Kidney glomerular epithelial cell (primary cell): ENCODE data around the gene GGACT.

Experiments used
- DNase-seq: peaks from one replicate; lab custom pipeline; 2025; lab: John Stamatoyannopoulos, UW

The GGACT gene

DNA sequence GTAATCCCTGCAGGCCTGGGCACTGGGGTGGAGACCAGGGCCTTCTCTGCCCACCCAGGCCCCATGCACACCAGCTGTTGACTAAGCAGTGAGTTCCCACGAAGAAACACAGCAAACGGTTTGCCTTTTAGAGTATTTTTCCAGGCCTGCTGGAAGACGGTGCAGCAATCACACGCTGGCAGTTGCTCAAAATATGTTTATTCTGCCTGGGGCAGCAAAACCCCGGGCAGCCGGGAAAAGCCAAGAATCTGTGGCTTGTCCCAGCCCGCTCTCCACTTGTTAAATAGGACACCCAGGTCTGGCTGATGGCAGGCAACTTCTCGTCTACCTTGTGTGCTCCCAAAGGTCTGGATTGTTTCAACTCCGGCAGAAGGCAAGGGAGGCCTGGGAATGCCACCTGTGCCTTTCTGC lies 40.8 kb downstream of the GGACT start:
- no peak for DNase-seq

DNA sequence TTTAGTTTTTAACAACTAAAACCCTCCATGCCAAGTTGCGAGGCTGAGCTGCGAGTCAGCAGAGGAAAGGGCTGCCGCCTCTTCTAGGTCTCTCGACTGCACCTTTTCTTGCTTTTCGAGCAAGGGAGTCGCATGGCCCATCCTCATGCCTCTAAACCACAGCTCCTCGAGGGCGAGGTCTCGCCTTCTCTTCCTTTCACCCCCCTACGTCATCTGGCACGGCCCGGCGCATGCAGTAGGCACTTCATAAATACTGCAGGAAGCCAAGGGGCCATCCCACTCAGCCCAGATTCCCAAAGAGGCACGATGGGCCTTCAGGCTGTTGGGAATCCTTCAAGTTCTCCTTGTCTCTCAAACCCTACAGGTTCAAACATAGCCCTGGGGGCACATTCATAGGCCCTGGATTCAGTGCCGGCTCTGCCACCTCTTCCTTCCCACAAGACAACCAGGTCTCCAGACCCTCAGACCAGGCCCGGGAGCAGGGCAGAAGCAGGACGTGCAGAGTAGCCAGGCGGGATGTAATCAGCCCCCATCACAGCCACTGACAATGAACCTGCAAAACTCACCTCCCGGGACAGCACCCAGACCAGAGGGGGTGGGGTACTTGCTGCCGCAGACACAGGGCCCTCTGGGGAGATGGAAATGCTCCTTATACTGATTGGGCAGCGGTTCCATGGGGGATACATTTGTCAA lies 41.7 kb downstream of the GGACT start:
- no peak for DNase-seq

GRCh38 chr13:100545684-100546061 lies 42.9 kb downstream of the GGACT start:
- DNase-seq: no peak

- no peak for DNase-seq
These were observed 43.5 kb downstream of the GGACT start for GRCh38 chr13:100544866-100545683.

- DNase-seq: no peak
These were observed 44.6 kb downstream of the GGACT start for GRCh38 chr13:100543872-100544602.

- DNase-seq: peak; percentile 28
These were observed 45.8 kb downstream of the GGACT start for GRCh38 chr13:100542826-100543156.

- DNase-seq: no peak
These were observed 46.4 kb downstream of the GGACT start for GRCh38 chr13:100541897-100542825.

DNA sequence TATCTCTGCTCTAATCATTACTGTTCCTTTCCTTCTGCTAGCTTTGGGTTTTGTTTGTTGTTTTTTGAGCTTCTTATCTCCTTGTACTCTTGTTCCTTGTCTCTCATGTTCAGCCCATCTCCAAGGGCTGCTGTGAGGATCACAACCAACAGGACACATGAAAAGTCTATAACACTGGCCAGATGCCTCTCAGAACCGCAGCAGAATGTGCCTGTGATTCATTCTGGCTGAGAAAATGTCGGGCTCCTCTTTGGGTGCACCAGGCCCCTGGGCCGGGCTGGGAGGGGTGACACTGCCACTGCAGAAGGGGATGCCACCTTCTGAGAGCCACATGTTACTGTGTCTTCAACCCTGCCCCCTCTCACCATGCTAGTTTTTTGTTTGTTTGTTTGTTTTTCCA lies 48.0 kb downstream of the GGACT start:
- no peak for DNase-seq

DNA sequence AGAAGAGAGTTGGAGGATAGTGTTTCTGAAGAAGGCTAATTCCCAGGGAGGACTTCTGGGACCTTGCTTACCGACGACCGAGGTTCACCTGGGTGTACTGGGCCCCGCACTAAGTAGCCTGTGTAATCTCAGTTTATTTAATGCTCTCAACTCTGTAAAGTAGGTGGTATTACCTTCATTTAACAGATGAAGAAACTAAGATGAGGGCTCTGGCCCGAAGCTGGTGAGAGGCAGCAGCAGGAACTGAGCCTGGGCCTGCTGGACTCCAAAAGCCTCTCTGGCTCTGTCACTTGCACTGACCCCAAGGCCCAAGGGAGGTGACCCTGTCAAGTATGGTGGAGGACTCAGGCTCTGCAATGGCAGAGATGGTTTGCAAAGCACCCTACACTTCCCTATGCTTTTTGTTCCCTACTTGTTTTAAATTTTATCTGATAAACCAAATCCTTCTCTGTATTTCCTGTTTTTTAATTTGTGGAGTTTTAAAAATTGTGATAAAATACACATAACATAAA lies 50.6 kb downstream of the GGACT start:
- no peak for DNase-seq

DNA sequence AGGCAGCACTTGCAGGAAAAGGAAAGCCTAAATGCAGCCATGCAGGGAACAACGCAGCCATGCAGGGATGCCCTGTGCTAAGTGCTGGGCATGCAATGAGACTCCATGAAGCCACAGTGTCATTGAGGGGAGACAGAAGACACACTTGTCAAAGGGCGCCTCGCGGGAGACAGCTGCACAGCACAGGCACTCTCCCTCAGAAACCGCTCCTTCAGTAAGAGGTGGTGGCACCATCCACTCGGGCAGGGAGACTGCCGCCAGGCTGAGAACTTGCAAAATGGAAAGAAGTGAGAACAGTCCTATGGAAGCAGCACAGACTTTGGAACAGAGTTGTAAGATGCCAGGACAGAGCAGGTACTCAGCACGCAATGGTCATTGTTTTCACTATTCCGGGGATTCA lies 51.1 kb downstream of the GGACT start:
- no peak for DNase-seq

DNA sequence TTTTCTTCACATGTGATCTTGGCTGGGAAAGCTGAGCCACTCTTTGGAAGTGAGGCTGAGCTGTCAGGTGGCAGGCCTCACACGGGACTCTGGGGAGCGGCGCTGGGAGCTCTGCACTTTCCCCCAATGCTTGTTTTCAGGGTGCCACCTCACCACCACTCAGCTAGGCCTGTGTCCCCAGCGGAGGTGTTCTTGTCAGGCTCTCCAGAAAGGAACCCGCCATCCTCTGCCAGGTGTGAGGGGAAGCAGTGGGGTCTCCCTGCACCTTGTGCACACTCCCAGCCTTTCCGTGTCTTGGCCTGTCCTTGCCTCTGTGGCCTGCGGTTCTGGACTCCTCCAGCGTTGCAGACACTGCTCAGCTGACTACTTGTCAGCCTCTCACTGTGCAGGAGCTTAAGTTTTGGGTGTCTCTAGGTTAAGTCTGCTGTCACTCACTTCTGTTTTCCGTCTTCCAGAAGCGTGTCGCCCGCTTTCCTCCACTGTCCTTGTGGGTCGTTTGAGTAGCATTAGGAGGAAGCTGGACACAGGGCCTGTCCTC lies 51.9 kb downstream of the GGACT start:
- no peak for DNase-seq

DNA sequence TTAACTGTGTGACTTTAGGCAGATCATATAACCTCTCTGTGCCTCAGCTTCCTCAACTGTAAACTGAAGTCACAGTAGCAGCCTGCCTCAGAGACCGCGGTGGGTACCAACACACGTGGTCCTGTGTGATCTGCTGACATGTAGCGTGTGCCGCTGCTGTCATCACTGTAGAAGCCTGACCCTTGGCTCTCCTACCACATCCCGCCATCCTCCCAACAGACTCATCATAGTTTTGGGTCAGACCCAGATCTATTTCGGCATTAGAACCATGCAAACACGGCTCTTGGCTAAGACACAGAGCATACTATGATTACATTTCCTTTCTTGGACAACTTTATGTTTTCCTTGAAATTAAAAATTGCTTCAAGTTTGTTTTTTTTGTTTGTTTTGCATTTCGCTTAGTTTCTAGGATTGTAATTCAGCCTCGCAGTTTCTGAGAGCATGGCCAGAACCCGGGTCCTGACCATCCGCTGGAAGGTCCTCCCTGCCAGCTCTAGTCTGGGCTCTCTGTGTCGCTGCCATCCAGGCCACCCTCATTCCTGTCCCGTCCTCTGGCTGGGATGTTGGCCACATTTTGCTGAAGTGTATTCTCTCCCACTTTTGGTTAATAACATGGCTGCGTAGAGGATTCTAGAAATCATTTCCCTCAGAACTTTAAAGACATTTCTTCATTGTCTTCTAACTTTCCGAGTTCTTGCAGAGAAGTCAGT lies 53.0 kb downstream of the GGACT start:
- no peak for DNase-seq

DNA sequence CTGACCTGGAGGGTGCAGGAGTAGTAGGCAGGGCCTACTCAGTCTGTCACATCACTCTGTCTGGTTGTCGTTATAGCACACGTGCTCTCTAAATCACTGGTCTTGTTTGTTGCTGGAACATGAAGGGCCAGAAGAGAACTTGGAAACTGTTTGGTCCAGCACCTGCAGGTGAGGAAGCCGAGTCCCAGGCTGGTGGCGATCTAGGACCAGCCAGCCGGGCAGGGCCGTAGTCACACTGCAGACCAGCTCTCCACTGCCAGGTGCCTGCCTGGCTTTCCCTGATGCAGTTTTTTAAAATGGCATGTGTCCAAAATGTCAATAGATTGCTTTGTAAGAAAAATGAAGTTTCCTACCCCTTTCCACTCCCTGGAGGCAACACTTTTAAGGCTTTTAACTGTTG lies 53.7 kb downstream of the GGACT start:
- no peak for DNase-seq

- no peak for DNase-seq
These were observed 54.3 kb downstream of the GGACT start for GRCh38 chr13:100534147-100534843.

DNA sequence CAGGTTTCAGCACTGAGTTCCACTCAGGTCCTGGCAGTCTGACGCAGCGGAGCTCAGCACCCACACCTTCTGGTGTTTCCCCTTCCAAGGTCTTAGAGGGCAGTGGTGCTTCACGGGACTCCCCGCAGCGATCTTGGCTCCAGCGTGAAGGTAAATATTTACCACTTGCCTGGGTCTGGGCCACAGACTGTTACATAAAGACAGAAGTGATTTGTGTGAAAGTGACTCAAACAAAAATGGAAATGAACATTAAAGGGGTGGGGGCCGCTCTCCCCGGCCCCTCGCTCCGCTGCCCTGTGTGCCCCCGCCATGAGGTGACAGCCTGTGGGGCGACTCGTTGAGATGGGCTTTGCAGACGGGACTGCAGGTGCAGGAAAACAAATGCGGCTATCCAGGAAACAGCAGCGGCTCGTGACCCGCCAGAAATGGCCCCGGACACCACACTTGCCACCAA lies 55.0 kb downstream of the GGACT start:
- DNase-seq: no peak

DNA sequence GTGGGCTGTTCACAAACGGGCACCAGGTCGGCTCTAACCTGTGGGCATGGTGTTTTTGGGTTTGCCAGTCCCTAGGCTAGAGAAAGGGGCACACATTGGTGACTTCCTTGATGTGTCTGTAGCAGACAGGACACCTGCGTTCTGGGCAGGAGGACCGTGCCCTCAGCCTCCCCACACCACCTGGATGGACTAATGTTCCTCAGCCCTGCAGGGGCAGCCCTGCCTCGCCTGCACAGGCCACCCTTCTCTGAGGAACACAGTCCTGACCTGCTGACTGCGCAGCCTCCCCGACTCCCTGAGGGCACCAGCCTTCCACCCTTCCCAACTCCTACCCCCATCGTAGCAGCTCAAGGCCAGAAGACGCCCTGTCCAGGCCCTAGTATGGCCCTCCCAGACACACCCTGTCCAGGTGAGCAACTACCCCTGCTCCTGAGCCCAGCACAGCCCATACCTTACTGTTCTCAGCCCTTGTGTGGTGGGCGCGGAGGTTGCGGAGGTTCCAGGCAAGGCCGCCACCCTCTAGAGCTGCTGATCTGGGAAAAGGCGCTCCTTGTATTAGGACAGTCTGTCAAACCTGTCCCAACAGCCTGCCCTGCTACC lies 55.7 kb downstream of the GGACT start:
- no peak for DNase-seq

- DNase-seq: no peak
These were observed 56.4 kb downstream of the GGACT start for GRCh38 chr13:100532090-100532766.

DNA sequence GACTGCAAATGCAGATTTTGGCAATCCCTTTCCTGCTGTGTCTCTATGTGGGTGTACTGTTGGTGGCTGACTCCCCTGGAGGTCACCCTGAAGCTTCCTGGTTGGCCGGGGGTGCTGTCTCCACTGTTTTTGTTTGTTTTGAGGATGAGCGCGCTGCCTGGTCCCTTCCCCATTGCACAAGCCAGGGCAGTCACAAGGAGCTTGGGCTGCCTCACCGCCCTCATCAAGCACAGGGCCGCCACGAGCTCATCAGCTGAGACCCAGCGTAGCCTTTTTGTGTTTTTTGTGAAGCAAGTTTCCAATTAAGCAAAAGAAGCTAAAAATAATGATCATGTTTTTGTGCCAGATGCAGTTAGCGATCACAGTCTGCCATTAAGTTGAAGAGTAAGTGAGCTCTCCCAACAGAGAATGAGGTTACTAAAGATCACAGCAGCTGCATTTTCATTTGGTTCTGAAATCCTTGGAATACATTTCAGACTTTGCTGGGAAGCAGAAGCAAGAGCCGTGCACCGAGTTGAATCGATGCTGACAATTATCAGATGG lies 57.8 kb downstream of the GGACT start:
- no peak for DNase-seq
